GM23338 (cell line): Measurements from ENCODE around the gene EPHB2. TPM values are rescaled to one million over a fixed set of nuclear protein-coding genes. Genes with fewer than 3 reads are reported as not detected.

ENCODE experiments used
- ATAC-seq: fragments of 200-7000 bp; cut with Tn5 transposase; 3 replicates; pipeline ENCODE4 v1.9.1; 2020
- DNase-seq: peaks from one replicate; pipeline ENCODE4 v3.0.0-alpha.2; 2015; ENCODE audit warnings: low spot score
- H2AFZ ChIP-seq: fragments of 200-600 bp; sonication (generic); 2 replicates; pipeline ENCODE4 v1.8.0; 2016; ENCODE audit warnings: antibody characterized with exemption, mild to moderate bottlenecking, moderate library complexity
- H3F3A ChIP-seq: fragments of 200-600 bp; sonication (generic); replicated peaks from 2 replicates; pipeline ENCODE4 v1.8.0; 2017; ENCODE audit warnings: antibody characterized with exemption, mixed run types, low read depth
- H3K27ac ChIP-seq: fragments of 200-600 bp; sonication (generic); 2 replicates; pipeline ENCODE4 v1.6.1; 2016; ENCODE audit warnings: low read depth
- H3K27me3 ChIP-seq: fragments of 200-600 bp; sonication (generic); 2 replicates; pipeline ENCODE4 v1.8.0; 2016; ENCODE audit warnings: mild to moderate bottlenecking, mixed run types, moderate library complexity; ENCODE audit not compliant: insufficient read depth
- H3K36me3 ChIP-seq: fragments of 200-600 bp; sonication (generic); 2 replicates; pipeline ENCODE4 v1.8.0; 2016; ENCODE audit warnings: mild to moderate bottlenecking; ENCODE audit not compliant: insufficient read depth
- H3K4me1 ChIP-seq: fragments of 200-600 bp; sonication (generic); 2 replicates; pipeline ENCODE4 v1.8.0; 2016; ENCODE audit warnings: mild to moderate bottlenecking, moderate library complexity; ENCODE audit not compliant: insufficient read depth
- H3K4me2 ChIP-seq: fragments of 200-600 bp; sonication (generic); 2 replicates; pipeline ENCODE4 v1.7.1; 2017; ENCODE audit warnings: mixed run types
- H3K4me3 ChIP-seq: fragments of 200-600 bp; sonication (generic); 2 replicates; pipeline ENCODE4 v1.6.1; 2016; ENCODE audit warnings: mixed run types
- H3K79me2 ChIP-seq: fragments of 200-600 bp; sonication (generic); replicated peaks from 2 replicates; pipeline ENCODE4 v1.8.0; 2017; ENCODE audit warnings: mild to moderate bottlenecking; ENCODE audit not compliant: insufficient read depth
- H3K9me2 ChIP-seq: fragments of 200-600 bp; sonication (generic); 2 replicates; pipeline ENCODE4 v1.8.0; 2017; ENCODE audit not compliant: insufficient read depth
- H4K20me1 ChIP-seq: fragments of 200-600 bp; sonication (generic); replicated peaks from 2 replicates; pipeline ENCODE4 v1.8.0; 2017; ENCODE audit warnings: mild to moderate bottlenecking; ENCODE audit not compliant: insufficient read depth
- H3K27ac Mint-ChIP-seq: 2 replicates; pipeline ENCODE4 v1.8.0; 2020; ENCODE audit warnings: inconsistent platforms, mild to moderate bottlenecking, moderate library complexity, mixed read lengths
- H3K27me3 Mint-ChIP-seq: 3 replicates; pipeline ENCODE4 v1.8.0; 2022; ENCODE audit warnings: low read depth, mild to moderate bottlenecking, moderate library complexity, mixed read lengths, inconsistent platforms; ENCODE audit not compliant: insufficient read depth, poor library complexity
- H3K36me3 Mint-ChIP-seq: 3 replicates; pipeline ENCODE4 v1.8.0; 2021; ENCODE audit warnings: low read depth, mild to moderate bottlenecking, inconsistent platforms, moderate library complexity, mixed read lengths
- H3K4me1 Mint-ChIP-seq: 3 replicates; pipeline ENCODE4 v1.8.0; 2020; ENCODE audit warnings: mild to moderate bottlenecking, inconsistent platforms, mixed read lengths
- H3K4me3 Mint-ChIP-seq: 3 replicates; pipeline ENCODE4 v1.8.0; 2021; ENCODE audit warnings: moderate library complexity, mild to moderate bottlenecking, inconsistent platforms, mixed read lengths
- H3K9me3 Mint-ChIP-seq: 3 replicates; pipeline ENCODE4 v1.8.0; 2020; ENCODE audit warnings: moderate library complexity, mild to moderate bottlenecking, inconsistent platforms, mixed read lengths
- CREB1 ChIP-seq: fragments of 250-450 bp; sonication (Bioruptor Pico); IDR thresholded peaks from 2 replicates; pipeline ENCODE4 v1.5.0; 2020; ENCODE audit warnings: low read depth, mild to moderate bottlenecking, moderate library complexity
- EZH2 ChIP-seq: fragments of 200-600 bp; sonication (generic); IDR thresholded peaks from one replicate; pipeline ENCODE4 v1.8.0; 2017; ENCODE audit warnings: antibody characterized with exemption, mild to moderate bottlenecking, low read depth; ENCODE audit not compliant: unreplicated experiment
- EZH2phosphoT487 ChIP-seq: fragments of 200-600 bp; sonication (generic); IDR thresholded peaks from one replicate; pipeline ENCODE4 v1.8.1; 2018; ENCODE audit warnings: antibody characterized with exemption; ENCODE audit not compliant: unreplicated experiment
- POLR2AphosphoS5 ChIP-seq: IDR thresholded peaks from 2 replicates; pipeline ENCODE4 v1.6.1; 2016; ENCODE audit warnings: antibody characterized with exemption, low read depth
- ZNF114 ChIP-seq: fragments of 250-450 bp; sonication (Bioruptor Pico); IDR thresholded peaks from 2 replicates; pipeline ENCODE4 v1.5.0; 2020; ENCODE audit warnings: mild to moderate bottlenecking, moderate library complexity
- ZNF331 ChIP-seq: fragments of 250-450 bp; sonication (Bioruptor Pico); IDR thresholded peaks from 2 replicates; pipeline ENCODE4 v1.5.0; 2020; ENCODE audit warnings: low read depth, mild to moderate bottlenecking, moderate library complexity
- ZNF462 ChIP-seq: fragments of 250-450 bp; sonication (Bioruptor Pico); IDR thresholded peaks from 2 replicates; pipeline ENCODE4 v1.5.0; 2020; ENCODE audit warnings: mild to moderate bottlenecking, moderate library complexity
- polyA plus RNA-seq: library from polyadenylated mRNA; unstranded; fragments of >200 nt; fragmentation: Nextera tagmentation; extraction: Ambion mirVana; gene quantifications from 2 replicates; pipeline ENCODE4 v1.2.1, GENCODE V29; 2016
- total RNA-seq: library from RNA; depleted of rRNA; stranded (reverse); fragments of >200 nt; shearing (Covaris generic); gene quantifications from 2 replicates; pipeline ENCODE4 v1.2.3, GENCODE V29; 2014
- TF ChIP-seq, protein P1 (sequence below), 2 experiments: fragments of 200-600 bp in 1 of 2; sonication (generic) in 1 of 2; conservative IDR thresholded peaks; 2 replicates each; pipeline versions ENCODE4 v1.5.1 to v1.6.1; 2016 to 2017; ENCODE audit warnings: antibody characterized with exemption in 2 of 2, low read depth in 2 of 2, mild to moderate bottlenecking in 2 of 2, moderate library complexity in 1 of 2

The EPHB2 gene
- total and polyA plus RNA-seq, 2 experiments from 2014 or later, result 4.1 to 20.1 TPM

GRCh38 chr1:22847709-22848108 is 137.1 kb downstream of the EPHB2 start:
- no peak overlapping the region for H2AFZ ChIP-seq
- H3K4me1 Mint-ChIP-seq, result peaks cover 18% of the 10 kb centered on the region
- no peaks in the 10 kb centered on the region for H3K9me2 ChIP-seq
- H3K4me3 ChIP-seq, result no peak overlapping the region
- H3K4me3 Mint-ChIP-seq, result no peak overlapping the region
- H3K27ac ChIP-seq, result no peak overlapping the region
- H3K79me2 ChIP-seq, result no peaks in the 10 kb centered on the region
- no peaks in the 10 kb centered on the region for H3K36me3 ChIP-seq
- no peak overlapping the region for H3K4me2 ChIP-seq
- no peak overlapping the region for H3K27ac Mint-ChIP-seq
- peaks cover 8% of the 10 kb centered on the region; the same call in 1 of the 2 replicates for H3K4me1 ChIP-seq
- H3K27me3 Mint-ChIP-seq, result peaks cover 6% of the 10 kb centered on the region
- no peaks in the 10 kb centered on the region for H3K36me3 Mint-ChIP-seq
- no peaks in the 10 kb centered on the region for H3K27me3 ChIP-seq
- no peak for ATAC-seq
- no peak for TF ChIP-seq CREB1
- no peak for TF ChIP-seq ZNF114 (CRISPR knock-in tag)
- TF ChIP-seq ZNF331 (CRISPR knock-in tag), result no peak
- TF ChIP-seq POLR2AphosphoS5, result no peak
- TF ChIP-seq, protein P1, sequence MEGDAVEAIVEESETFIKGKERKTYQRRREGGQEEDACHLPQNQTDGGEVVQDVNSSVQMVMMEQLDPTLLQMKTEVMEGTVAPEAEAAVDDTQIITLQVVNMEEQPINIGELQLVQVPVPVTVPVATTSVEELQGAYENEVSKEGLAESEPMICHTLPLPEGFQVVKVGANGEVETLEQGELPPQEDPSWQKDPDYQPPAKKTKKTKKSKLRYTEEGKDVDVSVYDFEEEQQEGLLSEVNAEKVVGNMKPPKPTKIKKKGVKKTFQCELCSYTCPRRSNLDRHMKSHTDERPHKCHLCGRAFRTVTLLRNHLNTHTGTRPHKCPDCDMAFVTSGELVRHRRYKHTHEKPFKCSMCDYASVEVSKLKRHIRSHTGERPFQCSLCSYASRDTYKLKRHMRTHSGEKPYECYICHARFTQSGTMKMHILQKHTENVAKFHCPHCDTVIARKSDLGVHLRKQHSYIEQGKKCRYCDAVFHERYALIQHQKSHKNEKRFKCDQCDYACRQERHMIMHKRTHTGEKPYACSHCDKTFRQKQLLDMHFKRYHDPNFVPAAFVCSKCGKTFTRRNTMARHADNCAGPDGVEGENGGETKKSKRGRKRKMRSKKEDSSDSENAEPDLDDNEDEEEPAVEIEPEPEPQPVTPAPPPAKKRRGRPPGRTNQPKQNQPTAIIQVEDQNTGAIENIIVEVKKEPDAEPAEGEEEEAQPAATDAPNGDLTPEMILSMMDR (conservative IDR thresholded peaks at IDR 0.05; ENCODE audit: low read depth in 2 of 2), result no peak
- no peak for TF ChIP-seq EZH2phosphoT487
- TF ChIP-seq ZNF462, result no peak
- TF ChIP-seq EZH2, result no peak
- H4K20me1 ChIP-seq, result no peaks in the 10 kb centered on the region
- no peaks in the 10 kb centered on the region for H3K9me3 Mint-ChIP-seq
- no peak for DNase-seq
- no peaks in the 10 kb centered on the region for H3F3A ChIP-seq
